Aortic smooth muscle cell (primary cell): ENCODE data around the gene LETM1. TPM values are rescaled to one million over a fixed set of nuclear protein-coding genes. Genes with fewer than 3 reads are reported as not detected.

ENCODE experiments used
- total RNA-seq: library from RNA; depleted of rRNA; stranded (reverse); fragments of >200 nt; gene quantifications from 2 replicates; pipeline ENCODE4 v1.2.3, GENCODE V29; 2014

The LETM1 gene
- 60.2 and 94.9 TPM in 2 replicates for total RNA-seq

DNA sequence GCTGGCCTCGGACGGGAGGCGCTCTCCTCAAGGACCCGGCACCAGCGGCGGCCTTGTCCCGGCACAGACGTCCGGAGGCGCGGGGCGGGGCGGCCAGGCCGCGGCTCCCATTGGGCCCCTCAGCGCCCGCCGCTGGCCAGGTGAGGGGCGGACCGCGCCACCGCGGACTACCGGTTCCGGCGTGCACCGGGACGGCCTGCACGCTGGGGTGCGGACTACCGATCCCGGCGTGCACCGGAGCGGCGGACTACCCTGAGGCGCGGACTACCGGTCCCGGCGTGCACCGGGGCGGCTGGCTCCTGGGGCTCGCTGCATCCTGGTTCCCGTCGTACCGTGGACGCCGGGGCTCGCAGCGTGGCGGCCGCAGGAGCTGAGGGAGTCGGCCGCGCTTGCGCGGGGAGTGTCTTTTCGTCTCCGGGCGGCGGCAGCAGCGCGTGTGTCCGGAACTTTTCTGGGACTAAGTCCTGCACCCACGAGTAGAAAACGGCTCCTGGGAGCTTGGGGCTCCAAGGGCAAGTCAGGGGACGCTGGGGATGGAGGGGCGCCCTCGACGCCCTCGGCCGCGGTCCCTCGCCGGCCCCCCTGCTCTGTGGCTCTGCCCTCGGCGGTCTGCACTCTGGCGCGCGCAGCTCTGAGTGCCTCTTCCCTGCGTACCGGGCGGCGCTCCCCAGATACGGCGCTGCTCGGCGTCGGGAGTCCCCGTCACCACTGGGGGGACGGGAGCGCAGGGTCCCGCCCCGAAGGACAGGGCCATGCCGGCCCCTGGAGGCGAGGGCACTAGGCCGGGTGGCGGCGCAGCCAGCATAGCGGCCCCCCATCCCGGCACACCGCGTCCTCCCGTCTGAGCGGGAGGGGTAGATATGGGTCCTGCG is at the start of gene LETM1:
Gene LETM1, minus strand, starts transcription at position 86 of the 872 bp plus-strand sequence. CDS start 206 bp downstream, outside the sequence.

GRCh38 chr4:1870578-1871443 is 14.9 kb upstream of the LETM1 start, which contains the start of gene NSD2:
Gene NSD2, plus strand, starts transcription at chr4:1871393. Its CDS starts 29,262 bp downstream, at chr4:1900655.

GRCh38 chr4:1792832-1793495 is 63.0 kb downstream of the LETM1 start, which contains the start of gene FGFR3:
Gene FGFR3, plus strand, starts transcription at chr4:1793293. Its CDS starts 642 bp downstream, at chr4:1793935.

Other genes with a start within 250 kb of the LETM1 start
- 1.3 and 1.8 TPM in 2 replicates for gene FAM53A, start 171.8 kb downstream of the LETM1 start, total RNA-seq
- gene SLBP, start 143.8 kb downstream of the LETM1 start, total RNA-seq, result 57.4 and 77.0 TPM in 2 replicates
- 39.5 and 47.0 TPM in 2 replicates for gene TMEM129, start 134.8 kb downstream of the LETM1 start, total RNA-seq
- 9.0 and 15.3 TPM in 2 replicates for gene TACC3, start 134.6 kb downstream of the LETM1 start, total RNA-seq
- gene FGFR3, start 62.9 kb downstream of the LETM1 start, total RNA-seq, result 0.31 and 0.92 TPM in 2 replicates
- 66.3 and 67.4 TPM in 2 replicates for gene NSD2, start 15.2 kb upstream of the LETM1 start, total RNA-seq
- gene NELFA, start 152.8 kb upstream of the LETM1 start, total RNA-seq, result 12.8 and 12.9 TPM in 2 replicates
- under 0.01 TPM in 2 replicates for gene NAT8L, start 203.2 kb upstream of the LETM1 start, total RNA-seq